ENCODE data around the gene MNS1. TPM values are rescaled to one million over a fixed set of nuclear protein-coding genes. Genes with fewer than 3 reads are reported as not detected.

MNS1 gene
- total and polyA plus RNA-seq, 2 of the 13 experiments (the other 11 are each of a cell fraction or from before 2014, with no cell fraction given) = 0.22 to 1.7 TPM

- Histone ChIP-seq H3K9me3 (ENCODE audit: low read length) (no peaks in the 10 kb centered on the region), H3K4me3 (replicated peaks in 1 of 3; ENCODE audit: insufficient read depth in 1 of 3, low read depth in 2 of 3, low read length in 3 of 3) (no peak overlapping the region), H3K4me1 (ENCODE audit: insufficient read depth, low read length) (no peaks in the 10 kb centered on the region), H2AFZ (ENCODE audit: low read length) (no peak overlapping the region), H3K9ac (ENCODE audit: insufficient read depth, low read depth, low read length) (no peak overlapping the region), H3K4me2 (ENCODE audit: low read depth, low read length) (no peak overlapping the region), H3K79me2 (ENCODE audit: insufficient read depth, low read length) (no peaks in the 10 kb centered on the region), H3K27me3 (ENCODE audit: control insufficient read depth in 1 of 2, insufficient read depth in 2 of 2, low read length in 2 of 2) (no peaks in the 10 kb centered on the region), H3K36me3 (replicated peaks in 1 of 2; ENCODE audit: control insufficient read depth in 1 of 2, insufficient read depth in 2 of 2, low read length in 2 of 2) (0 out of 5 replicates have a peak, but pooled peaks cover 0 to 3% of the 10 kb centered on the region in 2 experiments), H4K20me1 (ENCODE audit: insufficient read depth, low read length) (no peaks in the 10 kb centered on the region), H3K27ac (ENCODE audit: extremely low read length, insufficient read depth, low read length) (no peak overlapping the region)
- DNase-seq (ENCODE audit: low spot score) = no peak
- WGBS (ENCODE audit: low lambda C conversion rate) = 89% methylated on average over 5 of the region's 5 CpGs
- ATAC-seq = no peak
- no peak for FAIRE-seq
- in situ Hi-C loops (cut with HindIII; ENCODE audit: extremely low pct_ligation_motif_present, low pct_unique_long_range_greater_than_20kb) (loop anchor here (5.0 kb wide), 1 partner anchor 185 kb away; no protein-coding TSS in a partner anchor), intact Hi-C loops (cut with micrococcal nuclease; ENCODE audit: unreplicated experiment) (no loop called here)
- no TSS peak for BruUV-seq (replicated peaks)
- TF ChIP-seq ZNF605 (CRISPR knock-in tag; IDR thresholded peaks at IDR 0.05) (no peak), ZNF138 (CRISPR knock-in tag; IDR thresholded peaks at IDR 0.05; ENCODE audit: low read depth) (no peak), SMAD1 (CRISPR knock-in tag; IDR thresholded peaks at IDR 0.05; ENCODE audit: borderline replicate concordance, low read depth) (no peak), ZNF709 (CRISPR knock-in tag; IDR thresholded peaks at IDR 0.05) (no peak), ARHGAP35 (CRISPR knock-in tag; IDR thresholded peaks at IDR 0.05; ENCODE audit: borderline replicate concordance) (no peak), GPN1 (CRISPR knock-in tag; IDR thresholded peaks at IDR 0.05; ENCODE audit: borderline replicate concordance) (no peak), PPARG (CRISPR knock-in tag; conservative IDR thresholded peaks at IDR 0.05) (no peak), ZC3H4 (CRISPR knock-in tag; IDR thresholded peaks at IDR 0.05; ENCODE audit: borderline replicate concordance) (no peak), KDM1A (CRISPR knock-in tag; IDR thresholded peaks at IDR 0.05) (no peak), PRPF4 (IDR thresholded peaks at IDR 0.05; ENCODE audit: low read depth, low read length, poor library complexity, severe bottlenecking) (no peak)
- TF ChIP-seq, protein P1, sequence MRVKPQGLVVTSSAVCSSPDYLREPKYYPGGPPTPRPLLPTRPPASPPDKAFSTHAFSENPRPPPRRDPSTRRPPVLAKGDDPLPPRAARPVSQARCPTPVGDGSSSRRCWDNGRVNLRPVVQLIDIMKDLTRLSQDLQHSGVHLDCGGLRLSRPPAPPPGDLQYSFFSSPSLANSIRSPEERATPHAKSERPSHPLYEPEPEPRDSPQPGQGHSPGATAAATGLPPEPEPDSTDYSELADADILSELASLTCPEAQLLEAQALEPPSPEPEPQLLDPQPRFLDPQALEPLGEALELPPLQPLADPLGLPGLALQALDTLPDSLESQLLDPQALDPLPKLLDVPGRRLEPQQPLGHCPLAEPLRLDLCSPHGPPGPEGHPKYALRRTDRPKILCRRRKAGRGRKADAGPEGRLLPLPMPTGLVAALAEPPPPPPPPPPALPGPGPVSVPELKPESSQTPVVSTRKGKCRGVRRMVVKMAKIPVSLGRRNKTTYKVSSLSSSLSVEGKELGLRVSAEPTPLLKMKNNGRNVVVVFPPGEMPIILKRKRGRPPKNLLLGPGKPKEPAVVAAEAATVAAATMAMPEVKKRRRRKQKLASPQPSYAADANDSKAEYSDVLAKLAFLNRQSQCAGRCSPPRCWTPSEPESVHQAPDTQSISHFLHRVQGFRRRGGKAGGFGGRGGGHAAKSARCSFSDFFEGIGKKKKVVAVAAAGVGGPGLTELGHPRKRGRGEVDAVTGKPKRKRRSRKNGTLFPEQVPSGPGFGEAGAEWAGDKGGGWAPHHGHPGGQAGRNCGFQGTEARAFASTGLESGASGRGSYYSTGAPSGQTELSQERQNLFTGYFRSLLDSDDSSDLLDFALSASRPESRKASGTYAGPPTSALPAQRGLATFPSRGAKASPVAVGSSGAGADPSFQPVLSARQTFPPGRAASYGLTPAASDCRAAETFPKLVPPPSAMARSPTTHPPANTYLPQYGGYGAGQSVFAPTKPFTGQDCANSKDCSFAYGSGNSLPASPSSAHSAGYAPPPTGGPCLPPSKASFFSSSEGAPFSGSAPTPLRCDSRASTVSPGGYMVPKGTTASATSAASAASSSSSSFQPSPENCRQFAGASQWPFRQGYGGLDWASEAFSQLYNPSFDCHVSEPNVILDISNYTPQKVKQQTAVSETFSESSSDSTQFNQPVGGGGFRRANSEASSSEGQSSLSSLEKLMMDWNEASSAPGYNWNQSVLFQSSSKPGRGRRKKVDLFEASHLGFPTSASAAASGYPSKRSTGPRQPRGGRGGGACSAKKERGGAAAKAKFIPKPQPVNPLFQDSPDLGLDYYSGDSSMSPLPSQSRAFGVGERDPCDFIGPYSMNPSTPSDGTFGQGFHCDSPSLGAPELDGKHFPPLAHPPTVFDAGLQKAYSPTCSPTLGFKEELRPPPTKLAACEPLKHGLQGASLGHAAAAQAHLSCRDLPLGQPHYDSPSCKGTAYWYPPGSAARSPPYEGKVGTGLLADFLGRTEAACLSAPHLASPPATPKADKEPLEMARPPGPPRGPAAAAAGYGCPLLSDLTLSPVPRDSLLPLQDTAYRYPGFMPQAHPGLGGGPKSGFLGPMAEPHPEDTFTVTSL (CRISPR knock-in tag; IDR thresholded peaks at IDR 0.05; ENCODE audit: borderline replicate concordance) = no peak
- ChIA-PET CTCF (ENCODE audit: low intra/inter-chr PET ratio, low total read pairs) (no interaction called here), POLR2A (no interaction called here)
Observed at GRCh38 chr15:56432304-56432703, 32.6 kb downstream of the MNS1 start.
